ENCODE data around the gene FARP1. TPM values are rescaled to one million over a fixed set of nuclear protein-coding genes. Genes with fewer than 3 reads are reported as not detected.

The FARP1 gene
- total and polyA plus RNA-seq, 2 of the 13 experiments (the other 11 are each of a cell fraction or from before 2014, with no cell fraction given): 70.6 to 126 TPM

DNA sequence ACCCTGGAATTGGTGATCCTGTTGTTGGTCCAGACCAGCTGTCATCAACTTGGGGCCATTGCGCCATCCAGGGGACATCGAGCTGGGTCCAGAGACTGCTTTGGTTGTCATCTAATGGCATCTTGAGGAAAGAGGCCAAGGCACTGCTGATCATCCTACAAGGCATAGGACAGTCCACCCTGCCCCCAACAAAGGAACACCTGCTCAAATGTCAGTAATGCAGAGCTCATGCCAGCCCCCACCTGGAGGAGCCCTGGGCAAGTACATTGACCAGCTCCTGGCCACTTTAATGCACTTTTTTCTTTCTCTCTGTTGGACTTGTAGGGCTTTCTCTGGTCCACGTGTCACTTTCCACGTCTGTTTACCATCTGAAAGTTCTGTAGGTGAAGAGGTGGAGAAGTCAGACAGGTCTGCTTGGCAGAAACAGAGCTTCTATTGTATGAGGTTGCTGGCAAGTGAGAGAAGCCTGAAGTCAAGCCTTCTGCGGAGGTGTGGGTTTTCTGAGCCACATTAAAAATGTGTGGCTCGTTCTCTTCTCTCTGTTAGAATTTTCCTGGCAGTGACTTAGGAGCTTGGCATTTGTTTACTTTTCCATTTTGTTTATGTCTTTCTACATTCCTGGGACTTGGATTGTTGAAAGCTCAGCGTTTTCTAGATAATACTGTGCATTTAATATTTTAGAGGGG is 158.2 kb downstream of the FARP1 start (continued):
- no peak for TF ChIP-seq ZSCAN22 (CRISPR knock-in tag; IDR thresholded peaks at IDR 0.05)
- TF ChIP-seq DNMT1 (CRISPR knock-in tag; IDR thresholded peaks at IDR 0.05): no peak
- TF ChIP-seq FOXM1 (CRISPR knock-in tag; IDR thresholded peaks at IDR 0.05): no peak
- TF ChIP-seq TBL1XR1 (IDR thresholded peaks at IDR 0.05; ENCODE audit: borderline replicate concordance, low read length, partially characterized antibody): no peak
- no peak for TF ChIP-seq ATAD3A (CRISPR knock-in tag; IDR thresholded peaks at IDR 0.05)
- no peak for TF ChIP-seq ETV6 (CRISPR knock-in tag; conservative IDR thresholded peaks at IDR 0.05)
- no peak for TF ChIP-seq SNAPC2 (CRISPR knock-in tag; IDR thresholded peaks at IDR 0.05)
- no peak for TF ChIP-seq ZSCAN29 (CRISPR knock-in tag; conservative IDR thresholded peaks at IDR 0.05)
- 0 out of 2 replicates have a peak, but pooled peaks have one; percentile 23 for TF ChIP-seq ZBTB20 (CRISPR knock-in tag; IDR thresholded peaks at IDR 0.05; ENCODE audit: borderline replicate concordance, low read depth)
- no peak for TF ChIP-seq GTF3A (CRISPR knock-in tag; conservative IDR thresholded peaks at IDR 0.05)
- TF ChIP-seq TEAD2 (CRISPR knock-in tag; IDR thresholded peaks at IDR 0.05): no peak
- TF ChIP-seq SMYD3 (CRISPR knock-in tag; IDR thresholded peaks at IDR 0.05): no peak
- TF ChIP-seq RORA (CRISPR knock-in tag; IDR thresholded peaks at IDR 0.05): no peak
- no peak for TF ChIP-seq ZNF136 (CRISPR knock-in tag; IDR thresholded peaks at IDR 0.05; ENCODE audit: low read depth)
- TF ChIP-seq NFYC (CRISPR knock-in tag; IDR thresholded peaks at IDR 0.05): no peak
- TF ChIP-seq, protein P1, sequence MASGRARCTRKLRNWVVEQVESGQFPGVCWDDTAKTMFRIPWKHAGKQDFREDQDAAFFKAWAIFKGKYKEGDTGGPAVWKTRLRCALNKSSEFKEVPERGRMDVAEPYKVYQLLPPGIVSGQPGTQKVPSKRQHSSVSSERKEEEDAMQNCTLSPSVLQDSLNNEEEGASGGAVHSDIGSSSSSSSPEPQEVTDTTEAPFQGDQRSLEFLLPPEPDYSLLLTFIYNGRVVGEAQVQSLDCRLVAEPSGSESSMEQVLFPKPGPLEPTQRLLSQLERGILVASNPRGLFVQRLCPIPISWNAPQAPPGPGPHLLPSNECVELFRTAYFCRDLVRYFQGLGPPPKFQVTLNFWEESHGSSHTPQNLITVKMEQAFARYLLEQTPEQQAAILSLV (CRISPR knock-in tag; IDR thresholded peaks at IDR 0.05; ENCODE audit: borderline replicate concordance): no peak
- TF ChIP-seq, protein P2, sequence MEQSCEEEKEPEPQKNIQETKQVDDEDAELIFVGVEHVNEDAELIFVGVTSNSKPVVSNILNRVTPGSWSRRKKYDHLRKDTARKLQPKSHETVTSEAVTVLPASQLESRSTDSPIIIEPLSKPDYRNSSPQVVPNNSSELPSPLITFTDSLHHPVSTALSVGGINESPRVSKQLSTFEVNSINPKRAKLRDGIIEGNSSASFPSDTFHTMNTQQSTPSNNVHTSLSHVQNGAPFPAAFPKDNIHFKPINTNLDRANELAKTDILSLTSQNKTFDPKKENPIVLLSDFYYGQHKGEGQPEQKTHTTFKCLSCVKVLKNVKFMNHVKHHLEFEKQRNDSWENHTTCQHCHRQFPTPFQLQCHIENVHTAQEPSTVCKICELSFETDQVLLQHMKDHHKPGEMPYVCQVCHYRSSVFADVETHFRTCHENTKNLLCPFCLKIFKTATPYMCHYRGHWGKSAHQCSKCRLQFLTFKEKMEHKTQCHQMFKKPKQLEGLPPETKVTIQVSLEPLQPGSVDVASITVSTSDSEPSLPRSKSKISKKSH (CRISPR knock-in tag; IDR thresholded peaks at IDR 0.05; ENCODE audit: borderline replicate concordance): no peak
- TF ChIP-seq HOXA5 (CRISPR knock-in tag; IDR thresholded peaks at IDR 0.05): no peak
- peak; percentile 34; the same call in 1 of the 2 replicates for TF ChIP-seq MEIS1 (CRISPR knock-in tag; IDR thresholded peaks at IDR 0.05; ENCODE audit: borderline replicate concordance)
- TF ChIP-seq HNRNPH1 (optimal IDR thresholded peaks at IDR 0.05; ENCODE audit: low read depth, low read length): no peak
- no peak for TF ChIP-seq HDAC6 (IDR thresholded peaks at IDR 0.05; ENCODE audit: low read depth, low read length)
- no peak for TF ChIP-seq JARID2 (CRISPR knock-in tag; IDR thresholded peaks at IDR 0.05; ENCODE audit: insufficient replicate concordance)
- TF ChIP-seq, protein P3, sequence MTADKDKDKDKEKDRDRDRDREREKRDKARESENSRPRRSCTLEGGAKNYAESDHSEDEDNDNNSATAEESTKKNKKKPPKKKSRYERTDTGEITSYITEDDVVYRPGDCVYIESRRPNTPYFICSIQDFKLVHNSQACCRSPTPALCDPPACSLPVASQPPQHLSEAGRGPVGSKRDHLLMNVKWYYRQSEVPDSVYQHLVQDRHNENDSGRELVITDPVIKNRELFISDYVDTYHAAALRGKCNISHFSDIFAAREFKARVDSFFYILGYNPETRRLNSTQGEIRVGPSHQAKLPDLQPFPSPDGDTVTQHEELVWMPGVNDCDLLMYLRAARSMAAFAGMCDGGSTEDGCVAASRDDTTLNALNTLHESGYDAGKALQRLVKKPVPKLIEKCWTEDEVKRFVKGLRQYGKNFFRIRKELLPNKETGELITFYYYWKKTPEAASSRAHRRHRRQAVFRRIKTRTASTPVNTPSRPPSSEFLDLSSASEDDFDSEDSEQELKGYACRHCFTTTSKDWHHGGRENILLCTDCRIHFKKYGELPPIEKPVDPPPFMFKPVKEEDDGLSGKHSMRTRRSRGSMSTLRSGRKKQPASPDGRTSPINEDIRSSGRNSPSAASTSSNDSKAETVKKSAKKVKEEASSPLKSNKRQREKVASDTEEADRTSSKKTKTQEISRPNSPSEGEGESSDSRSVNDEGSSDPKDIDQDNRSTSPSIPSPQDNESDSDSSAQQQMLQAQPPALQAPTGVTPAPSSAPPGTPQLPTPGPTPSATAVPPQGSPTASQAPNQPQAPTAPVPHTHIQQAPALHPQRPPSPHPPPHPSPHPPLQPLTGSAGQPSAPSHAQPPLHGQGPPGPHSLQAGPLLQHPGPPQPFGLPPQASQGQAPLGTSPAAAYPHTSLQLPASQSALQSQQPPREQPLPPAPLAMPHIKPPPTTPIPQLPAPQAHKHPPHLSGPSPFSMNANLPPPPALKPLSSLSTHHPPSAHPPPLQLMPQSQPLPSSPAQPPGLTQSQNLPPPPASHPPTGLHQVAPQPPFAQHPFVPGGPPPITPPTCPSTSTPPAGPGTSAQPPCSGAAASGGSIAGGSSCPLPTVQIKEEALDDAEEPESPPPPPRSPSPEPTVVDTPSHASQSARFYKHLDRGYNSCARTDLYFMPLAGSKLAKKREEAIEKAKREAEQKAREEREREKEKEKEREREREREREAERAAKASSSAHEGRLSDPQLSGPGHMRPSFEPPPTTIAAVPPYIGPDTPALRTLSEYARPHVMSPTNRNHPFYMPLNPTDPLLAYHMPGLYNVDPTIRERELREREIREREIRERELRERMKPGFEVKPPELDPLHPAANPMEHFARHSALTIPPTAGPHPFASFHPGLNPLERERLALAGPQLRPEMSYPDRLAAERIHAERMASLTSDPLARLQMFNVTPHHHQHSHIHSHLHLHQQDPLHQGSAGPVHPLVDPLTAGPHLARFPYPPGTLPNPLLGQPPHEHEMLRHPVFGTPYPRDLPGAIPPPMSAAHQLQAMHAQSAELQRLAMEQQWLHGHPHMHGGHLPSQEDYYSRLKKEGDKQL (CRISPR knock-in tag; IDR thresholded peaks at IDR 0.05; ENCODE audit: low read depth): peak; percentile 66; the same call in 1 of the 2 replicates
- TF ChIP-seq NCOA5 (CRISPR knock-in tag; IDR thresholded peaks at IDR 0.05): no peak

Data from HepG2 (cell line).